ENCODE data around the gene BAHD1.

BAHD1 gene

GRCh38 chr15:40469776-40470390 is 29.1 kb downstream of the BAHD1 start:
- no peak for DNase-seq

- DNase-seq: peak; percentile 56 to 70
These were observed 29.8 kb downstream of the BAHD1 start, which contains the start of gene CHST14 for GRCh38 chr15:40470423-40471104. CHST14 (plus strand) TSS chr15:40470984; CDS start chr15:40471214, 230 bp downstream.

GRCh38 chr15:40471105-40471807 is 30.5 kb downstream of the BAHD1 start:
- DNase-seq: peak in 1 of 2 experiments; percentile 22

- DNase-seq: peak in 1 of 2 experiments; percentile 30
These were observed 31.0 kb downstream of the BAHD1 start for GRCh38 chr15:40471808-40472150.

DNA sequence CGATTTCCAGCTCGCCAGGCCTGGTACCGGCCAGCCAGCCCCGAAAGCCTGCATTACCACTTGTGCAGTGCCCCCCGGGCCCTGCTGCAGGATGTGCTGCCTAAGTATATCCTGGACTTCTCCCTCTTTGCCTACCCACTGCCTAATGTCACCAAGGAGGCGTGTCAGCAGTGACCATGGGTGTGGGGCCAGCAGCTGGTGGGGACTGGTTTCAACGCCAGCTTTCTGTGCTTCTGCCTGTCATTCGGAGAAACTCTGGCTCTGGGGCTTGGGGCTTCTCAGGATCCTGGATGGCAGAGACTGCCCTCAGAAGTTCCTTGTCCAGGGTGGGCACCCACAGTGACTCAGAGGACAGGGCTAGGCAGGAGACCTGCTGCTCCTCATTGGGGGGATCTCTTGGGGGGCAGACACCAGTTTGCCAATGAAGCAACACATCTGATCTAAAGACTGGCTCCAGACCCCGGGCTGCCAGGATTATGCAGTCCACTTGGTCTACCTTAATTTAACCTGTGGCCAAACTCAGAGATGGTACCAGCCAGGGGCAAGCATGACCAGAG is 31.5 kb downstream of the BAHD1 start:
- no peak for DNase-seq

DNA sequence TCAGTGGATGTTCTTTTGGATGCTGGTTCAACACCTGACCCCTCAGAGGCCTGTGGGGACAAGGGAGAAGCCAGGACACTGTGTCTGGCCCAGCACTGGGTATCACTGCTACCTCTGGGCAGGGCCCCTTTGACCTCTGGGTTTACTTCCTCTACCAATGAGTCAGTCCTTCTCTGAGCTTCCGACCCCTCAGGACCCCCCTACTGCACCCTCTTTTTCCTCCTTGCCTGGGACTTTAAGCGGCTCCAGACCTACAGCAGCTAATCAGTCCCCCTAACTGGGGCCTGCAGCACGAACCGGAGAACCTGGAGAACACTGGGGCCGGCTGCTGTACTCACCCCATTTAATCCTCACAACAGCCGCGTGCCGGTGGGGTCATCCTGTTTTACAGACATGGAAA is 33.8 kb downstream of the BAHD1 start:
- DNase-seq: no peak

GRCh38 chr15:40477642-40478327 is 37.0 kb downstream of the BAHD1 start:
- no peak for DNase-seq

GRCh38 chr15:40479024-40479423 is 38.3 kb downstream of the BAHD1 start:
- no peak for DNase-seq

DNA sequence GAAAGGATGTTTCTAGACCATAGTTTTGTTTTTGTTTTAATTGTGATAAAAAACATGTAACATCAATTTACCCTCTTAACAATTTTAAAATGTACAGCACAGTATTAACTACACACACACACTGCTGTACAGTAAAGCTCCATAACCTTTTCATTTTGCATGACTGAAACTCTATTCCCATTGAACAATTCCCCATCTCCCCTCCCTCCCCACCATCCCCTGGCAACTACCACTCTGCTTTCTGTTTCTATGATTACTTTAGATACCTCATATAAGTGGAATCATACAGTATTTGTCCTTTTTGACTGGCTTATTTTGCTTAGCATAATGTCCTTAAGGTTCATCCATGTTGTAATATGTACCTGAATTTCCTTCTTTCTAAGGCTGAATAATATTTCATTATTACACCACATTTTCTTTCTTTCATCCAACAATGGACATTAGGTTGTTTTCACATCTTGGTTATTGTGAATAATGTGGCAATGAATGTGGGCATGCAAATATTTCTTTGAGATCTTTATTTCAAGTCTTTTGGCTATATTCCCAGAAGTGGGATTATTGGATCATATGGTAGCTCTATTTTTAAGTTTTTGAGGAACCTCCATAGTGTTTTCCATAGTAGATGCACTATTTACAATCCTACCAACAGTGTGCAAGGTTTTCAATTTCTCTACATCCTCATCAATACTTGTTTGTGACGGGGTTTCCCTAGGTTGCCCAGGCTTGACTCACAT is 40.8 kb downstream of the BAHD1 start:
- DNase-seq: no peak

DNA sequence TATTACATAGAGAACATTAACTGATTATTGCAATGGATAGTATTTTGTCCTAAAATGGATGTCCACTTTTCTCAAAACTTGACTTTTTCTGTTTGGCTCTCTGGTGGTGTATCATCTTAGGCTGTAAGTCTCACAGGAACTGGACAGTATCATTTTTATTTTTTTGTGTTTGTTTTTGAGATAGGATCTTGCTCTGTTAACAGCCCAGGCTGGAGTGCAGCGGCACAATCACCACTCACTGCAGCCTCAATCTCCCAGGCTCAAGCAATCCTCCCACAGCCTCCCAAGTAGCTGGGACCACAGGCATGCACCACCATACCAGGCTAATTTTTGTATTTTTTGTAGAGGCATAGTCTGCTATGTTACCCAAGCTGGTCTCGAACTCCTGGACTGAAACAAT is 43.2 kb downstream of the BAHD1 start:
- no peak for DNase-seq

DNA sequence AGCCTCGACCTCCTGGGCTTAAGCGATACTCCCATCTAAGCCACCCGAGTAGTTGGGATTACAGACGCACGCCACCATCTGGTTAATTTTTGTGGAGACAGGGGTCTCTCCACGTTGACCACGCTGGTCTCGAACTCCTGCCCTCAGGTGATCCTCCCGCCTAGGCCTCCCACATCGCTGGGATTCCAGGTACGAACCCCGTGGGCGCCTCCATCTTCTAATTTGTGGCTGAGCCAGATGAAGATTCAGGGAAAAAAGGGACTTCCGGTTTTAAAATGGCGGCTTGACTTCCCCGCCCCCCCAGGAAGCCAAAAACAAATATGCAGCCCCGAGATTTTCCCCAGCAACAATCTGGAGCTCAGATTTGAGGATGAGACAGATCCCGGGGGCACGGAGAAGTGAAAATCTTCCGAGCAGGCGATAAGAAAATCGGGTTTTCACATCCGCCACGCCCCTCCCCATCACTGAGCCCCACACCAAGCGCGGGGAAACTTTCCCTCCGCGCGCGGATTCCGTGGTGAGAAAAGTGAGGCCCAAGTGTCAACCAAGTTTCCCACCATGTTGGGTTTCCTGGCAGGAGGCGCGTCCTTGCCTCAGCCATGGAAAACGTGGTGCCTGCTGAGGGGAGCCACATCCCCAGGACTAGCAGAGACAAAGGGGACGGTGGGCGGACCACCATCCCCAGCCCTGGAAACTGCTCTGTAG is 45.5 kb downstream of the BAHD1 start:
- no peak for DNase-seq

DNA sequence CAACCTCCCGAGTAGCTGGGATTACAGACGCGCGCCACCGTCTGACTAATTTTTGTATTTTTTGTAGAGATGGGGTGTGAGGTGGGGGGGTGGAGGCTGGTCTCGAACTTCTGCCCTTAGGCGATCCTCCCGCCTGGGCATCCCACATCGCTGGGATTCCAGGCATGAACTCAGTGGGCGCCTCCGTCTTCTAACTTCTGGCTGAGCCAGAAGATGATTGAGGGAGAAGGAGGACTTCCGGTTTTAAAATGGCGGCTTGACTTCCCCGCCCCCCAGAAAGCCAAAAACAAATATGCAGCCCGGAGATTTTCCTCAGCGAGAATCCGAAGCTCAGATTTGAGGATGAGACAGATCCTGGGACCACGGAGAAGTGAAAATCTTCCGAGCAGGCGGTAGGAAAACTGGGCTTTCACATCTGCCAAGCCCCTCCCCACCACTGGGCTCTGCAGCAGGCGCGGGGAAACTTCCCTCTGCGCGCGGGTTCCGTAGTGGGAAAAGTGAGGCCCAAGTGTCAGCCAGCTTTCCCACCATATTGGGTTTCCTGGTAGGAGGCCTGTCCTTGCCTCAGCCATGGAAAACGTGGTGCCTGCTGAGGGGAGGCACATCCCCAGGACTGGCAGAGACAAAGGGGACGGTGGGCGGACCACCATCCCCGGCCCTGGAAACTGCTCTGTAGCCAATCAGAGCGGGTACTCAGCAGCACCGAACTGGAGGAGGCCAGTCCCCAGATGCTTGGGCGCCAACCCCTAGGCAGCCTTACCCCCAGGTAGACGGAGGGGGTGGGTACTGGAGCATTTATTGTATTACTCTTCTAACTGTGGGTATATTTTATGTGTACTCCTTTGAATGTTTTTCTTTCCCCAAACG is 47.3 kb downstream of the BAHD1 start:
- peak in 1 of 2 experiments; percentile 4 for DNase-seq

DNA sequence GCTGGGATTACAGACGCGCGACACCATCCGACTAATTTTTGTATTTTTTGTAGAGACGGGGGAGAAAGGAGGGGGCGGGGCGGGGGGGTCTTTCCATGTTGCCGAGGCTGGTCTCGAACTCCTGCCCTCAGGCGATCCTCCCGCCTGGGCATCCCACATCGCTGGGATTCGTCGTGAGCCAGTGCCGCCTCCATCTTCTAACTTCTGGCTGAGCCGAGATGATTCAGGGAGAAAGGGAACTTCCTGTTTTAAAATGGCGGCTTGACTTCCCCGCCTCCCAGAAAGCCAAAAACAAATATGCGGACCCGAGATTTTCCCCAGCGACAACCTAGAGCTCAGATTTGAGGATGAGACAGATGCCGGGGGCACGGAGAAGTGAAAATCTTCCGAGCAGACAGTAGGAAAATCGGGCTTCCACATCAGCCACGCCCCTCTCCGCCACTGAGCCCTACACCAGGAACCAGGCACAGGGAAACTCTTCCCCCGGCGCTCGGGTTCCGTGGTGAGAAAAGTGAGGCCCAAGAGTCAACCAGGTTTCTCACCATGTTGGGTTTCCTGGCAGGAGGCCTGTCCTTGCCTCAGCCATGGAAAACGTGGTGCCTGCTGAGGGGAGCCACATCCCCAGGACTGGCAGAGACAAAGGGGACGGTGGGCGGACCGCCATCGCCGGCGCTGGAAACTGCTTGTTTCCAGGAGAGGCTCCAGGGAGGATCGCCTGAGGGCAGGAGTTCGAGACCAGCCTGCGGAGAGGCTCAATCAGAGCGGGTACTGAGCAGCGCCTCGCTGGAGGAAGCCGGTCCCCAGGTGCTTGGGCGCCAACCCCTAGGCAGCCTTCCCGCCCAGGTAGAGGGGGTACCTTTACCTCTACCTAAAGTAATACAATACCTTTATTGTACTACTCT is 48.8 kb downstream of the BAHD1 start:
- DNase-seq: no peak

- peak; percentile 57 for DNase-seq
These were observed 52.5 kb downstream of the BAHD1 start for GRCh38 chr15:40493089-40493840.

GRCh38 chr15:40495516-40495915 is 54.8 kb downstream of the BAHD1 start:
- DNase-seq: no peak

GRCh38 chr15:40498418-40498817 is 57.7 kb downstream of the BAHD1 start:
- no peak for DNase-seq

DNA sequence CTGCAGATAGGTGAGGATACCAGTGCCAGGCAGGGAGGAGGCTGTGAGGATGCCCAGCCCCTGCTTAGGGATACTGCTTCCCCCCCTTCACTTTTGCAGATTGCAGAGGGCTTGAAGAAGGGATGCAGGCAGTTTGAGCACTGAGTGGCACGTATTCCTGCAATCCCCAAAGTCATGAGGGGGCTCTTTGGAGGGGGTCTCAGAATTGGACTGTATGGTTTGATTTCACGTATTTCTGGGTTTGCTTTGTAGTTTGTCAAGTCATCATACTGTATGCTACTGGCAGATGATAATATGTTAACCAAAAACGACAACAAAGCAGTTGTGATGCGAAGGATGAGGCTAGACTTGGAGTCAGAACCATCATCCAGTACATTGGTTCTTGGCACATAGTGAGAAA is 58.1 kb downstream of the BAHD1 start:
- no peak for DNase-seq

- DNase-seq: no peak
These were observed 59.2 kb downstream of the BAHD1 start for GRCh38 chr15:40499931-40500330.
